HEK293 (cell line): ENCODE measurements around the gene ATP13A3.

ENCODE experiments used
- CTCF ChIA-PET: fragments of 350-600 bp; formaldehyde crosslinking; extraction: SDS; loops from one replicate; lab custom pipeline; 2021; ENCODE audit warnings: antibody characterized with exemption; lab: Yijun Ruan, JAX
- POLR2A ChIA-PET: fragments of 300-600 bp; formaldehyde crosslinking; extraction: SDS; loops from one replicate; lab custom pipeline; 2020; ENCODE audit warnings: antibody characterized with exemption, inconsistent platforms; lab: Yijun Ruan, JAX
- H3K27ac ChIP-seq: fragments of 200-500 bp; sonication (Bioruptor generic); 2 replicates; pipeline ENCODE4 v1.5.1; 2014; ENCODE audit warnings: low read depth, low read length, control low read depth, inconsistent platforms; ENCODE audit errors: extremely low read depth
- H3K36me3 ChIP-seq, 2 experiments: fragments of 200-500 bp in 1 of 2; sonication (Bioruptor generic) in 1 of 2; 1 replicate in 1 of 2; 2 replicates in 1 of 2; pipeline ENCODE4 v1.5.1; 2014 to 2017; ENCODE audit warnings: inconsistent platforms in 2 of 2, low read length in 2 of 2; ENCODE audit not compliant: control insufficient read depth in 2 of 2, insufficient read depth in 1 of 2
- H3K4me1 ChIP-seq: fragments of 200-500 bp; sonication (Bioruptor generic); 2 replicates; pipeline ENCODE4 v1.5.1; 2014; ENCODE audit warnings: mild to moderate bottlenecking, low read length, inconsistent platforms; ENCODE audit not compliant: control insufficient read depth, insufficient read depth
- H3K4me3 ChIP-seq: 2 replicates; pipeline ENCODE4 v1.5.1; 2011; ENCODE audit warnings: low read depth, mild to moderate bottlenecking, control low read depth, low read length, moderate library complexity
- H3K9me3 ChIP-seq: fragments of 200-500 bp; sonication (Bioruptor generic); 2 replicates; pipeline ENCODE4 v1.5.1; 2014; ENCODE audit warnings: low read depth, low read length, inconsistent platforms; ENCODE audit not compliant: control insufficient read depth, insufficient read depth
- FEZF1 ChIP-seq: fragments of 450-650 bp; formaldehyde crosslinking; IDR thresholded peaks from 2 replicates; pipeline ENCODE4 v1.5.1; 2016; ENCODE audit warnings: missing biosample characterization, missing genetic modification characterization
- GLIS2 ChIP-seq: fragments of 450-650 bp; formaldehyde crosslinking; IDR thresholded peaks from 2 replicates; pipeline ENCODE4 v1.5.1; 2016; ENCODE audit warnings: missing biosample characterization, missing genetic modification characterization
- HOXD13 ChIP-seq: sonication (generic); formaldehyde crosslinking; IDR thresholded peaks from 2 replicates; pipeline ENCODE4 v1.8.0; 2022; ENCODE audit warnings: missing genetic modification reagents, borderline replicate concordance
- IKZF3 ChIP-seq: fragments of 450-650 bp; IDR thresholded peaks from 2 replicates; pipeline ENCODE4 v1.5.0; 2018; ENCODE audit warnings: missing biosample characterization, mild to moderate bottlenecking, missing genetic modification characterization, moderate library complexity
- PATZ1 ChIP-seq: fragments of 450-650 bp; formaldehyde crosslinking; IDR thresholded peaks from 2 replicates; pipeline ENCODE4 v1.5.1; 2016; ENCODE audit warnings: missing biosample characterization, missing genetic modification characterization
- RBAK ChIP-seq: fragments of 450-650 bp; formaldehyde crosslinking; IDR thresholded peaks from 2 replicates; pipeline ENCODE4 v1.5.1; 2016; ENCODE audit warnings: missing biosample characterization, missing genetic modification characterization
- ZFP37 ChIP-seq: fragments of 450-650 bp; formaldehyde crosslinking; IDR thresholded peaks from 2 replicates; pipeline ENCODE4 v1.5.1; 2016; ENCODE audit warnings: missing biosample characterization, missing genetic modification characterization
- ZNF114 ChIP-seq: fragments of 450-650 bp; formaldehyde crosslinking; IDR thresholded peaks from 2 replicates; pipeline ENCODE4 v1.5.0; 2017; ENCODE audit warnings: missing biosample characterization, missing genetic modification characterization
- ZNF18 ChIP-seq: fragments of 450-650 bp; formaldehyde crosslinking; IDR thresholded peaks from 2 replicates; pipeline ENCODE4 v1.5.1; 2016; ENCODE audit warnings: missing biosample characterization, missing genetic modification characterization
- ZNF24 ChIP-seq: fragments of 450-650 bp; formaldehyde crosslinking; IDR thresholded peaks from 2 replicates; pipeline ENCODE4 v1.5.1; 2016; ENCODE audit warnings: missing biosample characterization, missing genetic modification characterization
- ZNF37A ChIP-seq: fragments of 450-650 bp; IDR thresholded peaks from 2 replicates; pipeline ENCODE4 v1.5.1; 2018; ENCODE audit warnings: missing biosample characterization, missing genetic modification characterization
- ZNF48 ChIP-seq: fragments of 450-650 bp; formaldehyde crosslinking; IDR thresholded peaks from 2 replicates; pipeline ENCODE4 v1.5.1; 2016; ENCODE audit warnings: missing biosample characterization, missing genetic modification characterization
- ZNF548 ChIP-seq: fragments of 450-650 bp; formaldehyde crosslinking; IDR thresholded peaks from 2 replicates; pipeline ENCODE4 v1.5.1; 2016; ENCODE audit warnings: missing biosample characterization, missing genetic modification characterization
- ZNF549 ChIP-seq: fragments of 450-650 bp; IDR thresholded peaks from 2 replicates; pipeline ENCODE4 v1.5.1; 2018; ENCODE audit warnings: missing biosample characterization, missing genetic modification characterization, mild to moderate bottlenecking, inconsistent platforms, moderate library complexity
- ZNF571 ChIP-seq: fragments of 450-650 bp; formaldehyde crosslinking; IDR thresholded peaks from 2 replicates; pipeline ENCODE4 v1.5.0; 2017; ENCODE audit warnings: missing biosample characterization, missing genetic modification characterization
- TF ChIP-seq, protein P1 (sequence below): fragments of 450-650 bp; formaldehyde crosslinking; conservative IDR thresholded peaks from 2 replicates; pipeline ENCODE4 v1.5.1; 2016; ENCODE audit warnings: low read depth, missing biosample characterization, missing genetic modification characterization
- TF ChIP-seq, protein P2 (sequence below): fragments of 450-650 bp; formaldehyde crosslinking; IDR thresholded peaks from 2 replicates; pipeline ENCODE4 v1.5.1; 2016; ENCODE audit warnings: missing biosample characterization, missing genetic modification characterization

ATP13A3 gene

GRCh38 chr3:194446172-194446571, 40.6 kb downstream of the ATP13A3 start:
- CTCF ChIA-PET, result no interaction called here
- POLR2A ChIA-PET, result interaction anchor here (1.0 kb wide), 1 partner anchor 37 kb away, joined by 3 read pairs; no protein-coding TSS in a partner anchor
- Histone ChIP-seq H3K4me3 (no peak overlapping the region), H3K27ac (no peak overlapping the region), H3K9me3 (no peaks in the 10 kb centered on the region), H3K36me3 (peaks cover 24 to 85% of the 10 kb centered on the region in 2 experiments), H3K4me1 (no peaks in the 10 kb centered on the region)
- TF ChIP-seq ZNF549 (tag by site-specific recombination) (no peak), RBAK (tag by site-specific recombination) (no peak), ZNF24 (tag by site-specific recombination) (no peak), ZFP37 (no peak), ZNF37A (tag by site-specific recombination) (no peak), IKZF3 (tag by site-specific recombination) (no peak), ZNF114 (no peak), PATZ1 (tag by site-specific recombination) (no peak), ZNF571 (tag by site-specific recombination) (no peak)
- TF ChIP-seq, protein P1, sequence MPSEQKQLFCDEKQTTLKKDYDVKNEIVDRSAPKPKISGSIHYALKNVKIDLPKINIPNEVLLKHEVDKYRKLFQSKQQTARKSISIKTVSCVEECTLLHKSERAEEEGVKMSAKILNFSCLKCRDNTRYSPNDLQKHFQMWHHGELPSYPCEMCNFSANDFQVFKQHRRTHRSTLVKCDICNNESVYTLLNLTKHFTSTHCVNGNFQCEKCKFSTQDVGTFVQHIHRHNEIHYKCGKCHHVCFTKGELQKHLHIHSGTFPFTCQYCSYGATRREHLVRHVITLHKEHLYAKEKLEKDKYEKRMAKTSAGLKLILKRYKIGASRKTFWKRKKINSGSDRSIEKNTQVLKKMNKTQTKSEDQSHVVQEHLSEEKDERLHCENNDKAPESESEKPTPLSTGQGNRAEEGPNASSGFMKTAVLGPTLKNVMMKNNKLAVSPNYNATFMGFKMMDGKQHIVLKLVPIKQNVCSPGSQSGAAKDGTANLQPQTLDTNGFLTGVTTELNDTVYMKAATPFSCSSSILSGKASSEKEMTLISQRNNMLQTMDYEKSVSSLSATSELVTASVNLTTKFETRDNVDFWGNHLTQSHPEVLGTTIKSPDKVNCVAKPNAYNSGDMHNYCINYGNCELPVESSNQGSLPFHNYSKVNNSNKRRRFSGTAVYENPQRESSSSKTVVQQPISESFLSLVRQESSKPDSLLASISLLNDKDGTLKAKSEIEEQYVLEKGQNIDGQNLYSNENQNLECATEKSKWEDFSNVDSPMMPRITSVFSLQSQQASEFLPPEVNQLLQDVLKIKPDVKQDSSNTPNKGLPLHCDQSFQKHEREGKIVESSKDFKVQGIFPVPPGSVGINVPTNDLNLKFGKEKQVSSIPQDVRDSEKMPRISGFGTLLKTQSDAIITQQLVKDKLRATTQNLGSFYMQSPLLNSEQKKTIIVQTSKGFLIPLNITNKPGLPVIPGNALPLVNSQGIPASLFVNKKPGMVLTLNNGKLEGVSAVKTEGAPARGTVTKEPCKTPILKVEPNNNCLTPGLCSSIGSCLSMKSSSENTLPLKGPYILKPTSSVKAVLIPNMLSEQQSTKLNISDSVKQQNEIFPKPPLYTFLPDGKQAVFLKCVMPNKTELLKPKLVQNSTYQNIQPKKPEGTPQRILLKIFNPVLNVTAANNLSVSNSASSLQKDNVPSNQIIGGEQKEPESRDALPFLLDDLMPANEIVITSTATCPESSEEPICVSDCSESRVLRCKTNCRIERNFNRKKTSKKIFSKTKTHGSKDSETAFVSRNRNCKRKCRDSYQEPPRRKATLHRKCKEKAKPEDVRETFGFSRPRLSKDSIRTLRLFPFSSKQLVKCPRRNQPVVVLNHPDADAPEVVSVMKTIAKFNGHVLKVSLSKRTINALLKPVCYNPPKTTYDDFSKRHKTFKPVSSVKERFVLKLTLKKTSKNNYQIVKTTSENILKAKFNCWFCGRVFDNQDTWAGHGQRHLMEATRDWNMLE, result no peak
- TF ChIP-seq, protein P2, sequence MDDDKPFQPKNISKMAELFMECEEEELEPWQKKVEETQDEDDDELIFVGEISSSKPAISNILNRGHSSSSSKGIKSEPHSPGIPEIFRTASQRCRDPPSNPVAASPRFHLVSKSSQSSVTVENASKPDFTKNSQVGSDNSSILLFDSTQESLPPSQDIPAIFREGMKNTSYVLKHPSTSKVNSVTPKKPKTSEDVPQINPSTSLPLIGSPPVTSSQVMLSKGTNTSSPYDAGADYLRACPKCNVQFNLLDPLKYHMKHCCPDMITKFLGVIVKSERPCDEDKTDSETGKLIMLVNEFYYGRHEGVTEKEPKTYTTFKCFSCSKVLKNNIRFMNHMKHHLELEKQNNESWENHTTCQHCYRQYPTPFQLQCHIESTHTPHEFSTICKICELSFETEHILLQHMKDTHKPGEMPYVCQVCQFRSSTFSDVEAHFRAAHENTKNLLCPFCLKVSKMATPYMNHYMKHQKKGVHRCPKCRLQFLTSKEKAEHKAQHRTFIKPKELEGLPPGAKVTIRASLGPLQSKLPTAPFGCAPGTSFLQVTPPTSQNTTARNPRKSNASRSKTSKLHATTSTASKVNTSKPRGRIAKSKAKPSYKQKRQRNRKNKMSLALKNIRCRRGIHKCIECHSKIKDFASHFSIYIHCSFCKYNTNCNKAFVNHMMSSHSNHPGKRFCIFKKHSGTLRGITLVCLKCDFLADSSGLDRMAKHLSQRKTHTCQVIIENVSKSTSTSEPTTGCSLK, result no peak

GRCh38 chr3:194443901-194444300, 42.9 kb downstream of the ATP13A3 start:
- Histone ChIP-seq H3K9me3 (no peaks in the 10 kb centered on the region), H3K27ac (no peak overlapping the region), H3K36me3 (peaks cover 12 to 87% of the 10 kb centered on the region in 2 experiments), H3K4me3 (no peak overlapping the region), H3K4me1 (no peaks in the 10 kb centered on the region)
- TF ChIP-seq ZNF48 (tag by site-specific recombination) (no peak), ZNF548 (no peak), ZNF18 (tag by site-specific recombination) (no peak), GLIS2 (tag by site-specific recombination) (no peak), FEZF1 (no peak), HOXD13 (CRISPR knock-in tag) (no peak)
- POLR2A ChIA-PET, result no interaction called here
- CTCF ChIA-PET, result no interaction called here
